Ecto neural progenitor cell (in vitro differentiated cells): ENCODE results near the gene PFN3.
"Not testable (repeated sequence)": the region's sequence is repeated elsewhere in the genome, so short reads cannot be mapped to it uniquely, and the experiment has no call there.

ENCODE experiments used
- DNase-seq: peaks from one replicate; pipeline ENCODE4 v3.0.0-alpha.2; 2018; ENCODE audit warnings: low spot score

The PFN3 gene

DNA sequence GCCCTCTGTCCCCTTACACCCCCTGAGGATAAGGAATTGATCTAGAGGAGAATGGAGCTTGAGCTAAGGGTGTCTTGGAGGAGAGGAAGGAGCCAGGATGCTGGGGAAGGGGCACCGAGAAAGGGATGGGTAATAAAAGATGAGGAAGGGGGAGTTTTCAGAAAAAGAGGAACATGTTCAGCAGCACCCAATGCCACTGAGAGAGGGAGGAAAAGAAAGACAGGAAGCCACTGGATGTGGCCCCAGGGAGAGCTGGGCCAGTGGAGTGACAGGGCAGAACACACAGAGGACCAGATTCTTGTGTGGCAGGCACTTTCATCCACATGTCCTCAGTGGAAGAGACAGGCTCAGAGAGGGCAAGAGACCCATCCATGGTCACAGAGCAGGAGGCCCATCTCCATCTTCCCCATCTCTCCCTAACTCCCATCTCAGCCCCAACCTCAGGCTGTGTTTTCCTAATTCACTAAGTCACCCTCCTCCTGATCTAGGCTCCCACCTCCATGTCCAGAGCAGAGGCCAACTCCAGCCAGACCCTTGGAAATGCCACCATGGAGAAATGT, 7.2 kb downstream of the PFN3 start:
- DNase-seq: no peak

DNA sequence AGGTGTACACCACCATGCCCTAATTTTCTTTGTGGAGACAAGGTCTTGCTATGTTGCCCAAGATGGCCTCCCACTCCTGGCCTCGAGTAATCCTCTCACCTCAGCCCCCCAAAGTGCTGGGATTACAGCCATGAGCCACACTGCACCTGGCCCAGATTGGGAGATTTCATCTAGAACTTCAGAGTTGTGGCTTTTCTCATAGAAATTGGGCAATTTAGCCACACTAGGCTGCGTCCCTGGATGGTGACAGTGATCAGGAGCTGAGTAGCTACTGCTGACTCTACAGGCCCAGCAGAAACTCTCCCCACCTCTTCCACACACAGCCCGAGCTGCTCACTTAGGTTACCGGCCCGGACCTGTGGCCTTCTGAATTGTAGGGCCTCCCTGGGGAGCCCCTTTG, 7.7 kb downstream of the PFN3 start:
- no peak for DNase-seq

DNA sequence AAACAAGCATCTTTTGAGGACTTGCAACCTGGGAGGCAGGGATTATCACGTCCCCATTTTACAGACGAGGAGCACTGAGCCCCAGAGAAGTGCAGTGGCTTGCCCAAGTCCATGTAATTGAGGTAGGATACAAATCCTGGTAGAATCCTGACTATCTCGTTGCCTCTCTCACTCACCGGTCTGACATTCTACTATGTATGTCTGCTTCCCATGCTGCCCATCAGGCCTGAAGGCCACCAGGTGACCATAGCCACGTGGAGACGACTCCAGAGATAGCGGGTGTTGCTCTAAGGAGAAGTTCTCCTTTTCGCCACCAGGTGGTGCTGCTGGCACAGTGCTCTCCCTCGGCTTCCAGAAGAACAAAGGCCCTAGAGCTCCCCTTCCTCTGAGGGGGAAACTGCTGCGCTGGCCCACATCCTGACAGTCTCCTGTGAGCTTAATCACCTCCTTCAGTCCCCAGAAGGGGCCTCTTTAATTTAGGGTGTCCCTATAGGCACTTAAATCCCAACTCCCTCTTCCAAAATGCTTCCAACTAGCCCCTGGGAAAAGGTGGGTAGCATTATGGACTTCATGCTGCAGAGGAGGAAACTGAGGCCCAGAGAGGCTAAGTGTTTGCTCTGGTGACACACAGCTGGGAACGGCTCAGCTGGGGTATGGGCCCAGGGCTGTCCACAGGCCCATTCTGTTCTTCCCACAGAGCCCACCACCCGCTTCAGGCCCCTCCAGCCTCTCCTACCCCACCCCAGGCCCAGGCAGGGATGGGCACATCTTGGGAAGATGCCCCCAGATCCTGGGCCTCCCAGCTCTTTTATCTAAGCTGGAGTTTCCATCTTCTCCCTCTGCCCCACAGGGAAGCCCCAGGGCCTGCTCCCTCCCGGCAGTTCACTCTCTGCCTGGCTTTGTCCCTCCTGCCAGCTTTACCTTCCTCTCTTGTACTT, 9.8 kb downstream of the PFN3 start:
- peak; percentile 90 for DNase-seq

DNA sequence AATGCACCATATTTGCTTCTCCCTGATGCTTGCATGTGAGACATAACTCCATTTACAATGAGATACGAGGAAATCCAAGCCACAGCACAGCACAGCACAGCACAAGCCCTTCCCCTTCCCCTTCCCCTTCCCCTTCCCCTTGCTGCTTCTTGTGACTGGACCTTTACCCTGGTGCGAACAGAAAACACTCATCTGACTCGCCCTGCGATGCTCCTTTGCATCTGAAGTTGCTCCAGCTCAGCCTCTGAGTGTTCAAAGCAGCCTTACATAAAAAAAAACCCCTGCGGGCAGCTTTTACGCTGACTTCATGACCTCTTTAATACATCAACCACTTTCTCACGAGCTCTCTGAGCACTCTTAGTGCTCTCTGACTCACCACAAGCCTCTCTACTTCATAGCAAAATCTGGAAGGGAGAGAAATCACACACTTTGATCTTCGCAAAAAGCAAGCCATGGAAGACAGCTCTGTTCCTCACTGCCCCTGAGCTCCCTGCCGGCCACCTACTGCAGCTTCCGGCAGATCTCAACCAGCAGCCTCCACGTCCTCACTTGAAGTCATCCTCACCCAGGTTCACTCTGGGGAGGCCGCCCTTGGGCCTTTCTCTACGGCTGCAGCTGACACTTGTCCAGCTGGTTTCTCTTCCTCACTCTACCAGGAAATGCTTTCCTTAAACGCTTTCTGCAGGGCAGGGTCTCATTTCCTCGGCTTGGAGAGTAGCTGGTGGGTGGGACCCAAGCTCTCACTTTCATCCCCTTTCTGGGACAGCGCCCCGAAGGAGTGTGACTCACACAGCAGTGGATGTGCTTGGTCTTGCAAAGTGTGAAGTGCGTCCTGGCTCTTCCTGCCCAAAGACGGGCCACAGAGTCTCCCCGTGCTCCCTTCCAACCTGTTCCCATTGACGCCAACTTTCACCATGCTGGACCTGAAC, 11.0 kb downstream of the PFN3 start:
- DNase-seq: no peak

DNA sequence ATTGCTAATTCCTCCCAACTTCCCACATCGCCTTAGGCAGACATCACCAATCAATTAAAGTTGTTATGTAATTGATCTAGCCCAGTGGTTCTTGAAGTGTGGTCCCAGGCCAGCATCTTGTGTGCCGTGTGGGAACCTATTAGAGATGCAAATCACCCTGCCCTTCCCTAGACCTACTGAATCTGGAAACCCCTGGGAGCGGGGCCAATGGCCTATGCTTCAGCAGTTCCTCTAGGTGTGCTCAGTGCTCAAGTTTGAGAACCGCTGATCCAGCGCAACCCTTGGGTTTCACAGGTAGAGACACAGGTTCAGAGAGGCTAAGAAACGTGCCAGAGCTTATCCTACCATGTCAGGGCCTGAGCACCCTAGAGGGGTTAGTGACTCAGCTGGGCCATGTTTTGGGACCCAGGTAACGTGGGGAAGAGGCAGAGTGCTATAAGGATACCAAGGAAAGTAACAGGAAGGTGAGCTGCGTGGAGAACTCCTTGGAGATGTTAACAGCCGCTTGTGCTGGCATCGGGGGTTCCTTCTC, 11.9 kb downstream of the PFN3 start:
- DNase-seq: no peak

DNA sequence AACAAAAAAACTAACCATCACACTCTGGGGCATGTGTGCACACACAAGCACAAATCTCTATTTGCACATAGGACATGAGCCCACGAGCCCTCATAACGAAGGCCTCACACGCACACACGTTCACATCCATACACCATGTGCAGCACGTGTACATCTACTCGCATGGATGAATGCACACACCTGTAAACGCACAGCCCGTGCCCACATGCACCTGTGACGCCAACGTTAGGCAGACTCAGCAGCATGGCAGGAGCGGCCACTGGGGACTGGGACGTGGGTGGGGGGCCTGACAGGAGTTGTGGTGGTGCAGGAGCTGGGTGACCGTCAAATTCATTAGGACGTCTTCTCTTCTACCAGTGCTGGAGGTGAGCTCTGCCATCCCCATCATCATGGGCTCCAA, 13.1 kb downstream of the PFN3 start:
- no peak for DNase-seq

DNA sequence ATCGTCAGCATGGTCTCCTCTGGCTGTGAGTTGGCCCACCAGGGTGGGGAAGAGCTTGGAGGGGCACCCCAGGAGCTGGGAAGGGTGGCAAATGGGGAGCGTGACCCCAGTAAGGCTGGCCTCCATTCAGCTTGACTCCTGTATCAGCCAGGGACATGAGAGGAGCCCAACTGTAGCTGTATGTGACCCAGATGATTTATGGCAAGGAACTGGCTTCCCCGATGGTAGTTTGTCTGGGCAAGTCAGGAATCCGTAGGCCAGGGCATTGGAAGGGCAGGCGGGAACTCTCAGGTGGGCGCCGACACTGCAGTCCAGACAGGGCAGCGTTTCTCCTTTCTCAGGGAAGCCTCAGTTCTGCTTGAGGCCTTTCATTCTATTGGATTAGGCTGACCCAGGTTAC, 13.9 kb downstream of the PFN3 start:
- no peak for DNase-seq

DNA sequence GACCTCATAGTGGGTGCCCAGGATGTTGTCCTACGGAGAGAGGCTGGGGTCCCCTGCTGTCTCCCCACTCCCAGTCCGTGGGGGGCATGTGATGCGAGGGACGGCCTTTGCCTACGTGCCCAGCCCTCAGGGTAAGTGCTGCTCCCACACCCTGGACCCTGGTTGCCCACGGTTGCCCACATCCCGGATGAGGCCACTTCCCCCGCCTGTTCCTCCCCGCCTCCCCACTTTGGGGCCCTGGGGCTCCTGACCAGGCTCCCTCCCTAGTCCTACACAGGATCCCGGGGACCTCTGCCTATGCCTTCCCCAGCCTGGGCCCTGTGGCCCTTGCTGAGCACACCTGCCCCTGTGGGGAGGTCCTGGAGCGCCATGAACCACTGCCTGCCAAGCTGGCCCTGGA, 14.7 kb downstream of the PFN3 start:
- no peak for DNase-seq

DNA sequence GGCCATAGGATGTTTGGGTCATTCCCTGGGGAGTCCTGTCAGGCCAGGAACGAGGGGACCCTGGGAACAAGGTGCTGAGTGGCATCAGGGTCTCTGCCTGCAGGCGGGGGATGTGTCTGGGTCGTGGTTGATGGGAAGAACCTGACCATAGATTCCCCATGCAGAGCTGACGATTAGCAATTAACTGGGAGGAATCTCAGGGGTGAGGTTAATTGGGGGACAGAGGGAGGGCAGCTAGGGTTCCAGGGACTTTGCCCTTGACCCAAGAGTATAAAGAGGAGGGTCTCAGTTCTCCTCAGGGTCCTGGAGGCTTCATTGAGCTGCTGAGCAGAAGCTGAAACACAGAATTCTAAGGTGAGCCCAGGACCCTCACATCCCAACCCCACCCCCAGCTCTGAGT, 16.3 kb downstream of the PFN3 start, which contains the start of gene SLC34A1:
TSS of gene SLC34A1 (plus strand) at position 301 of the 400 bp plus-strand sequence. CDS start 1,308 bp downstream, outside the sequence.
- DNase-seq: no peak

DNA sequence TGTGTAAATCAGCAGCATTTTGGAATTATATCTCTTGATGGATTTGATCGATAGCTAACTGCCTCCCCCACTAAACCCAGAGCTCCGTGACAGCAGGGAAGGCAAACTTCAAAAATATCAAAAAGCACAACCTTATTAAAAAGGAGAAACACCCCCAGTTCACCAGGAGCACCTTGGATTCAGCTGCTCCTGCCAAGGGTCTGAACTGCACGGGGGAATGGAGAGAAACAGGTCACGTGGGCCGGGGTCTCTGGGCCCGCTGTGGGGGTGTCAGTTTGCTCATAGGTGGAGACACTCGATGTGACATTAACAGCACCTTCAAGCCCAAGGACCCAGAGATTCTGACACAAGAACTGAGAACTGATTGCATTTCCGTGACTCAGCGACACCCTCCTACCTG, 17.3 kb downstream of the PFN3 start:
- no peak for DNase-seq

DNA sequence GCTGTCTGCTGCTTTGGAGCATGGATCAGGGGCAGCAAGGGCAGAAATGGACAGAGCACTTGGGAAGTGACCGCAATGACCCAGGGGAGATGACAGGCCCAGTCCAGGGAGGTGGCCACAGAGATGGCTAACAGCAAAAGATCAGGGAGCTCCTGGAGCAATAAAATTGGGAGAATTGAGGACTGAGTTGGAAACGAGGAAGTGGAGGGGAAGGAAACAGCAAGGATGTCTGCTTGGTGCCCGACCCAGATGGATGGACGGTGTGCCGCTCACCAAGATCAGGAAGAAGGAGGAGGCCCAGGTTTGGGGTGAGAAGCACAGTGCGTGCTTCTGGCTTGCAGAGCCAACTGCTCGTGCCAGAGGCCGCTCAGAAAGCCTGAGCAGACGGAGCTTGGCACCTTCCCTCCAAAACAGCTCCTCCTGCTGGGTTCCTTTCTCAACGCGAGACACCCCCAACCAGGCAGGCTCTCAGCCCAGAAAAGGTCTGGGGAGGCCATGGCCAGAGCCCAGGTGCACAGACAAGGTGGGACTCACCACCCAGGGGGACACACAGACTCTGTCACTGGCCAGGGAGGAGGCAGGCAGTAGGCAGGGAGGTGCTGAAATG, 17.9 kb downstream of the PFN3 start:
- DNase-seq: no peak

DNA sequence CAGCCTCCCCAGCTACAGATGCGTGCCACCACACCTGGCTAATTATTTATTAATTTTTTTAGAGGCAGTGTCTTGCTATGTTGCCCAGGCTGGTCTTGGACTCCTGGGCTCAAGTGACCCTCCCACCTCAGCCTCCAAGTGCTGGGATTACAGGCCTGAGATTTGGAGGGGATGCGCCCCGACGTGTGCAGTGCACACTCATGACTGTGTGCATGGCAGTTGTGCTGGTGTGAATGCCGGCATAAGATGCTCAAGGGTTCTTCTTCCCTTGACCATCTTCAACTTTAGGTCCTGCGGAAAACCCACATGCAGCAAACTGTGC, 19.7 kb downstream of the PFN3 start:
- no peak for DNase-seq

DNA sequence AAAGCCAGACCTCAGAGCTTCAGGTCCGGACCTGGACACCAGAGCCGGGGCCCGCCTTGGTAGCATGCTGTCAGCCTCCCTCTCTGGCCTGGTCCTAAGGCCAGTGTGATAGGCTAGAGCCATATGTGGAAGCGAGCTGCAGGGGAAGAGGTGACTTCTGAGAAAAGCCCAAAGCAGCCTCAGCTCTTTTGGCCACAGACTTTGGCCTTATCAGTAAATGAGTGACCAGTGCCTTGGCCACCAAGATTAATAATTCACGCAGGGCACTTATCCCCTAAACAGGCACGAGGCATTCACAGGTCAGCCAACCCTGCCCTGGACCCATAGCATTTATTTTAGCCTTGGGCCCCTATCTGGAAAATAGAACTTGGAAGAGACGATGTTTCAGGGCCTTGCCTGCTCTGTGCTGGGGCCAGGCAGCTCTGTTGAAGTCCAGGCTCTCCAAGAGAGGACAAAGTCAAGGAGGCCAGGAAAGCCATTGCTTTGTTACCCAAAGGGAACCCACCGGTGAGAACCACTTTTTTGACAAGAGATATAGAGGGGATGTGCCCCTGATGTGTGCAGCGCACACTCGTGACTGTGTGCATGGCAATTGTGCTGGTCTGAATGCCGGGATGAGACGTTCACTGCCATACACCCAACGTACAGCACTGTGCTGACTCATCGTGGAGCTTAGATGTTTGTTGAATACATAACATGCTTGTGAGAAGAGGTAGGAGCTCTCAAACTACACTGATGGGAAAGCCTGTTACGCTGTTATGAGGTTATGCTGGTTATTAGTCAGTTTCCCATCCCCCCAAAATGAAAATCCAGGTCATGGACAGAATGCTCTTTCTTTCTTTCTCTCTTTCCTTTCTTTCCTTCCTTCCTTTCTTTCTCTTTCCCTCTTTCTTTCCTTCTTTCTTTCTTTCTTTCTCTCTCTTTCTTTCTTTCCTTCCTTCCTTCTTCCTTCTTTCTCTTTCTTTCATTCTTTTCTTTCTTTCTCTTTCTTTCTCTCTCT, 21.3 kb downstream of the PFN3 start:
- no peak for DNase-seq

DNA sequence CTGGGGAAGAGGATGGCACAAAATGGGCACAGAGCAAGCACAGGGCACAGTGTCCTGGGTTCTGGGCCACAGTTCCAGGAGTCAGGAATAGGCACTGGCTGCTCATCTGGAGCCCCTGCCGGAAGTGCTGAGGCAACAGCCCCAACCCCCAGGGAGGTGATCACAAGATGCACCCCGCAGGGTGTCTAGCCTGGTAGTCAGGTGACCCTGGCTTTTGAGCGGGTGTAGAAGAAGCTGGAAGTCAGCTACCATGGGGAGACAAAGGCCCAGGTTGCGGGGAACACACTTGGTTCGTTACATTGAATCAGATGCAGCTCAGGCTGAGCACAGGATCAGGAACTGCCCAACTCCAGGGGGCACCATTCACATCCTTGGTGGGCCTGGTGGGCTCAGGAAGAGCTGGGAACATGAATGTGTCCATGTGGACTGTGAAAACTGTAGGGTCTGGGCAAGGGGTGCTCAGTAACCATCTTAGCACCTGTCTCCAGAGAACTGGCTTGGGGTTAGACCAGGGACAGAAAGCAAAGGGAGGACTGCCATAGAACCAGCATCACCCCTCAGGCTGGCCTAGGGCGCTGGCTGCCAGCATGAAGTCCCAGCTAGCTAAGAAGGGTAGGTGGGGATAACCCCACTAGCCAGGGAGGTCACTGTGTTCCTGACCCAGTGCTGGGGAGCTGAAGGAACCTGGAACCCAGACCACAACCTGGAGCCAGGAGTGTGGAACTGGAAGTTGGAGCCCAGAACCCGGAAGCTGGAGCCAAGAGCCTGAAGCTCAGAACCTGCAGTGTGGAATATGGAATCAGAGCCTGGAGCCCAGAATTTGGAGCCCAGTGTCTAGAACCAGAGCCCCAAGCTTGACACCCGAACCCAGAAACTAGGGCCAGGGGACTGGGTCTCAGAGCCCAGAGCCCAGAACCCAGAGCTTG, 22.3 kb downstream of the PFN3 start:
- DNase-seq: no peak

DNA sequence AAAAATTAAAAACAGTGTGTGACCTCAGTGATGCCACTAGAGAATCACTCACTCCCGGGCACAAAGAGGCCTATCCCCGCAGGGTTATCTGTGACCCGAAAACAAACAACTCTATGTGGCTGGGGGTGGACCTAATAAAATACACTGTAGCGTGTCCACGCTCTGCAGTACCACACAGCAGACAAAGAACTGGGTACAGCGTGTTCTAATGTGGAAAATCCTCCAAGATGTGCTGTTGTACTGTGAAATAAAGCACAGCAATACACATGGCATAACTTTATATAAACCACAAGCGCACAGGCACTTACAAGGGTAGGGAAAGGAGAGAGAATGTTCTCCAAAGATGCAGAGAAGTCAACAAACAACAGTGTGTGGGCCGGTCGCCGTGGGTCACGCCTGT, 24.4 kb downstream of the PFN3 start:
- no peak for DNase-seq

DNA sequence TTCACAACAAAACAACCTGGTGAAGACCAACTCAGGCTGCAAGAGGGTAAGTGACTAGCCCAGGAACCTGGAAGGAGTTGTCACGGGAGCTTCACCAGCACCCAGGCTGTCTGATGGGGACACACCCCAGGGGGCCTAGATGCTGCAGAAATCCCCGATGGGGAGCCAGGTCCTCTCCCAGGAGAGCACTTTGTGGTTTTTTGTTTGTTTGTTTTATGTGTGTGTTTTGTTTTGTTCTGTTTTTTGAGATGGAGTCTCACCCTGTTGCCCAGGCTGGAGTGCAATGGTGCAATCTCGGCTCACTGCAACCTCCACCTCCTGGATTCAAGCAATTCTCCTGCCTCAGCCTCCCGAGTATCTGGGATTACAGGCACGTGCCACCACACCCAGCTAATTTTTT, 24.9 kb downstream of the PFN3 start:
- DNase-seq: not testable (repeated sequence)

DNA sequence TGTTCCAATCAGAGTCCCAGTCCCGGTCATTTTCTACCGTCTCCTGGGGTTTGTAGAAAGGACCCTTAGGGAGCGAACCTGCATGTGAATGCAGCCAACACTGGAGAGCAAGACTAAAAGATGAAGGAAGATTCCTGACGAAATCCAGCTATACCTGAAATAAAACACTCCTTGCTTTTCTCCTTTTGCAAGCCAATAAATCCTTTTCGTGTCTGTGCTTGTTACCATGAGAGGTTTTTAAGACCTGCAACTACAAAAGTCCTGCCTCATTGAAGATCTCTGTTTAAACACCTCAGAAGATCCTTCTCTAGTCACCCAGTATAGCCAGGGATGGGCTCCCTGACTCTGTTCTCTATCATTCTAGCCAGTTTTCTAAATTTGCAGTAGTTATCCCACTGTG, 26.2 kb downstream of the PFN3 start:
- no peak for DNase-seq

DNA sequence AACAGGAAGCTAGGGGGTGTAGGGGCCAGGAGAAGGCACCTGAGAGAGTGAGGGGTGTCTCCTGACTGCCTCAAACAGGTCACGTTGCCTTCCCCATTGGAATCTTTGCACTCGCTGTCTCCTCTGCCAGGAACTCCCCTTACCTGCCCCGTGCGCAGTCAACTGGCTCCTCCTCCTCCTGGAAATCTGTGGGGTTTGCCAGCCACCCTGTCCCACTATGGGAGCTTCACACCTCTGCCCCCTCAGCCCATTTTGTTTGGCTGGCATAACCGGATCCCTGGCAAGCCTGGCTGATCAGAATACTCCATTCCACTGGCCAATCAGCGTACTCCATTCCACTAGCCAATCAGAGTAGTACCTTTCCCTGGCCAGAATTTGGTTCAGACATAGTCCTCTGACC, 26.7 kb downstream of the PFN3 start:
- DNase-seq: no peak

DNA sequence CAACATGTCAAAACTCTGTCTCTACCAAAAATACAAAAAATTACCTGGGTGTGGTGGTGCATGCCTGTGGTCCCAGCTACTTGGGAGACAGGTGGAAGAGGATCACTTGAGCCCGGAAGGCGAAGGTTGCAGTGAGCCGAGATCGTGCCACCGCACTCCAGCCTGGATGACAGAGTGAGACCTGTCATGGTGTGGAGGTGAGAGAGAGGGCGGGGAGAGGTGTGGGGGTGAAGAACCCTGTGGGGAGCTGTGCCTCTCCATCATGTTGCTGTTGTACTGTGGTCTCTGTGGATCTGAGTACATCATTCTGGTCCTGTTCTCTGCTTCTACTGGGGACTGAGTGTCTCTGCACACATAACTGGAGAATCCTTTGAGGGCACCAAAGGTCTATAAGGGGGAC, 27.6 kb downstream of the PFN3 start:
- no peak for DNase-seq
